ENCODE measurements around the gene C7. TPM values are rescaled to one million over a fixed set of nuclear protein-coding genes. Genes with fewer than 3 reads are reported as not detected.
"Not testable (repeated sequence)": the region's sequence is repeated elsewhere in the genome, so short reads cannot be mapped to it uniquely, and the experiment has no call there.

Gene C7
- 100 to 1,000 TPM in 1 of 4 donors, 10 to 100 TPM in 1, 1 to 10 TPM in 2; 1.1 to 111 (median 12.1) TPM for polyA plus RNA-seq
- long read RNA-seq, donor 1, full-length matches to known transcripts = 4 of 4 reads
- long read RNA-seq, donor 1, partial matches to known transcripts = 0 of 4 reads
- long read RNA-seq, donor 1, other reads (novel, unspliced or antisense) = 0 of 4 reads
- long read RNA-seq, donor 2, full-length matches to known transcripts = 2 of 2 reads
- long read RNA-seq, donor 2, partial matches to known transcripts = 0 of 2 reads
- long read RNA-seq, donor 2, other reads (novel, unspliced or antisense) = 0 of 2 reads
- long read RNA-seq, donor 3, full-length matches to known transcripts = 6 of 21 reads
- long read RNA-seq, donor 3, partial matches to known transcripts = 15 of 21 reads
- long read RNA-seq, donor 3, other reads (novel, unspliced or antisense) = 0 of 21 reads
- long read RNA-seq, donor 4 = 0 reads
- long read RNA-seq, donor 5, partial matches to known transcripts = 0 of 1 reads
- long read RNA-seq, donor 5, other reads (novel, unspliced or antisense) = 0 of 1 reads
- long read RNA-seq, donor 6, full-length matches to known transcripts = 9 of 14 reads
- long read RNA-seq, donor 6, partial matches to known transcripts = 5 of 14 reads
- long read RNA-seq, donor 6, other reads (novel, unspliced or antisense) = 0 of 14 reads
- long read RNA-seq, donor 7, full-length matches to known transcripts = 75 of 131 reads
- long read RNA-seq, donor 7, partial matches to known transcripts = 49 of 131 reads
- long read RNA-seq, donor 7, other reads (novel, unspliced or antisense) = 7 of 131 reads
- long read RNA-seq, donor 8, partial matches to known transcripts = 0 of 1 reads
- long read RNA-seq, donor 8, other reads (novel, unspliced or antisense) = 0 of 1 reads
- long read RNA-seq, donor 9, full-length matches to known transcripts = 1 of 1 reads
- long read RNA-seq, donor 9, partial matches to known transcripts = 0 of 1 reads
- long read RNA-seq, donor 9, other reads (novel, unspliced or antisense) = 0 of 1 reads
- long read RNA-seq, donor 10, full-length matches to known transcripts = 12 of 76 reads
- long read RNA-seq, donor 10, partial matches to known transcripts = 64 of 76 reads
- long read RNA-seq, donor 10, other reads (novel, unspliced or antisense) = 0 of 76 reads

GRCh38 chr5:40909264-40909663 is at the start of gene C7:
TSS of gene C7 (plus strand) at chr5:40909497. CDS start at chr5:40909611, 114 bp downstream.
- WGBS, 3 donors = 5 to 17% (median 11%) methylated on average over 3 of the region's 3 CpGs
- no peaks in the 10 kb centered on the region for H3K27me3 ChIP-seq (ENCODE audit: control insufficient read depth in 3 of 3, insufficient read depth in 3 of 3, low read length in 3 of 3)
- no peaks in the 10 kb centered on the region for H3K9me3 ChIP-seq (ENCODE audit: control insufficient read depth in 2 of 2, insufficient read depth in 1 of 2, low read depth in 1 of 2, low read length in 1 of 2)
- H3K4me1 ChIP-seq (ENCODE audit: control insufficient read depth in 3 of 3, insufficient read depth in 2 of 3, low read depth in 1 of 3, low read length in 2 of 3) = peaks cover 0 to 5% (median 0%) of the 10 kb centered on the region in 3 donors
- H3K36me3 ChIP-seq (ENCODE audit: control insufficient read depth in 3 of 3, insufficient read depth in 2 of 3, low read depth in 1 of 3, low read length in 3 of 3) = no peaks in the 10 kb centered on the region
- H3K4me3 ChIP-seq (ENCODE audit: low read depth in 1 of 3, low read length in 3 of 3) = peak within 1 kb of the TSS in 1 of 3 donors; percentile 17
- H3K27ac ChIP-seq (ENCODE audit: low read depth in 1 of 3, low read length in 2 of 3) = peak within 1 kb of the TSS in 2 of 3 donors; percentile 8 to 58
- DNase-seq = peak; percentile 29 to 40
- no peak for FAIRE-seq

GRCh38 chr5:40860711-40861110 is 48.6 kb upstream of the C7 start:
- FAIRE-seq = no peak
- no peak for DNase-seq
- H3K9me3 ChIP-seq (ENCODE audit: control insufficient read depth in 2 of 2, insufficient read depth in 1 of 2, low read depth in 1 of 2, low read length in 1 of 2) = peaks cover 0 to 17% of the 10 kb centered on the region in 2 donors

GRCh38 chr5:40865004-40865403 is 44.3 kb upstream of the C7 start:
- not testable (repeated sequence) for H3K4me1 ChIP-seq (ENCODE audit: control insufficient read depth in 3 of 3, insufficient read depth in 2 of 3, low read depth in 1 of 3, low read length in 2 of 3); H3K4me3 ChIP-seq (ENCODE audit: low read depth in 1 of 3, low read length in 3 of 3); H3K36me3 ChIP-seq (ENCODE audit: control insufficient read depth in 3 of 3, insufficient read depth in 2 of 3, low read depth in 1 of 3, low read length in 3 of 3); H3K27me3 ChIP-seq (ENCODE audit: control insufficient read depth in 3 of 3, insufficient read depth in 3 of 3, low read length in 3 of 3); H3K27ac ChIP-seq (ENCODE audit: low read depth in 1 of 3, low read length in 2 of 3); FAIRE-seq; DNase-seq
- WGBS, 3 donors = 76 to 89% (median 88%) methylated on average over 5 of the region's 5 CpGs
- peaks cover 0 to 23% of the 10 kb centered on the region in 2 donors for H3K9me3 ChIP-seq (ENCODE audit: control insufficient read depth in 2 of 2, insufficient read depth in 1 of 2, low read depth in 1 of 2, low read length in 1 of 2)

More at GRCh38 chr5:40860711-40861110, 48.6 kb upstream of the C7 start:
- Histone ChIP-seq H3K4me1 (ENCODE audit: control insufficient read depth in 3 of 3, insufficient read depth in 2 of 3, low read depth in 1 of 3, low read length in 2 of 3) (no peaks in the 10 kb centered on the region), H3K4me3 (ENCODE audit: low read depth in 1 of 3, low read length in 3 of 3) (no peak overlapping the region), H3K36me3 (ENCODE audit: control insufficient read depth in 3 of 3, insufficient read depth in 2 of 3, low read depth in 1 of 3, low read length in 3 of 3) (no peaks in the 10 kb centered on the region), H3K27ac (ENCODE audit: low read depth in 1 of 3, low read length in 2 of 3) (no peak overlapping the region), H3K27me3 (ENCODE audit: control insufficient read depth in 3 of 3, insufficient read depth in 3 of 3, low read length in 3 of 3) (no peaks in the 10 kb centered on the region)

GRCh38 chr5:40866844-40867243 is 42.5 kb upstream of the C7 start:
- H3K9me3 ChIP-seq (ENCODE audit: control insufficient read depth in 2 of 2, insufficient read depth in 1 of 2, low read depth in 1 of 2, low read length in 1 of 2) = peaks cover 0 to 23% of the 10 kb centered on the region in 2 donors
- FAIRE-seq (no peak), DNase-seq (no peak)
- 83 to 92% (median 87%) methylated on average over 5 of the region's 5 CpGs for WGBS, 3 donors
- no peak overlapping the region for H3K4me3 ChIP-seq (ENCODE audit: low read depth in 1 of 3, low read length in 3 of 3)
- no peaks in the 10 kb centered on the region for H3K36me3 ChIP-seq (ENCODE audit: control insufficient read depth in 3 of 3, insufficient read depth in 2 of 3, low read depth in 1 of 3, low read length in 3 of 3)
- no peaks in the 10 kb centered on the region for H3K27me3 ChIP-seq (ENCODE audit: control insufficient read depth in 3 of 3, insufficient read depth in 3 of 3, low read length in 3 of 3)
- no peak overlapping the region for H3K27ac ChIP-seq (ENCODE audit: low read depth in 1 of 3, low read length in 2 of 3)
- H3K4me1 ChIP-seq (ENCODE audit: control insufficient read depth in 3 of 3, insufficient read depth in 2 of 3, low read depth in 1 of 3, low read length in 2 of 3) = no peaks in the 10 kb centered on the region

GRCh38 chr5:40869384-40869783 is 39.9 kb upstream of the C7 start:
- DNase-seq (no peak), FAIRE-seq (no peak)
- Histone ChIP-seq H3K4me1 (ENCODE audit: control insufficient read depth in 3 of 3, insufficient read depth in 2 of 3, low read depth in 1 of 3, low read length in 2 of 3) (no peaks in the 10 kb centered on the region), H3K27ac (ENCODE audit: low read depth in 1 of 3, low read length in 2 of 3) (no peak overlapping the region), H3K4me3 (ENCODE audit: low read depth in 1 of 3, low read length in 3 of 3) (no peak overlapping the region), H3K36me3 (ENCODE audit: control insufficient read depth in 3 of 3, insufficient read depth in 2 of 3, low read depth in 1 of 3, low read length in 3 of 3) (no peaks in the 10 kb centered on the region), H3K27me3 (ENCODE audit: control insufficient read depth in 3 of 3, insufficient read depth in 3 of 3, low read length in 3 of 3) (no peaks in the 10 kb centered on the region), H3K9me3 (ENCODE audit: control insufficient read depth in 2 of 2, insufficient read depth in 1 of 2, low read depth in 1 of 2, low read length in 1 of 2) (peaks cover 0 to 15% of the 10 kb centered on the region in 2 donors)
- 78 to 100% (median 90%) methylated on average over 1 of the region's 1 CpG for WGBS, 3 donors

- Histone ChIP-seq H3K36me3 (ENCODE audit: control insufficient read depth in 3 of 3, insufficient read depth in 2 of 3, low read depth in 1 of 3, low read length in 3 of 3) (no peaks in the 10 kb centered on the region), H3K4me1 (ENCODE audit: control insufficient read depth in 3 of 3, insufficient read depth in 2 of 3, low read depth in 1 of 3, low read length in 2 of 3) (no peaks in the 10 kb centered on the region), H3K27me3 (ENCODE audit: control insufficient read depth in 3 of 3, insufficient read depth in 3 of 3, low read length in 3 of 3) (no peaks in the 10 kb centered on the region), H3K9me3 (ENCODE audit: control insufficient read depth in 2 of 2, insufficient read depth in 1 of 2, low read depth in 1 of 2, low read length in 1 of 2) (peaks cover 0 to 2% of the 10 kb centered on the region in 2 donors), H3K27ac (ENCODE audit: low read depth in 1 of 3, low read length in 2 of 3) (no peak overlapping the region), H3K4me3 (ENCODE audit: low read depth in 1 of 3, low read length in 3 of 3) (no peak overlapping the region)
- DNase-seq (no peak), FAIRE-seq (no peak)
- 30 to 63% (median 53%) methylated on average over 4 of the region's 4 CpGs for WGBS, 3 donors
Measured at GRCh38 chr5:40871177-40871576, 38.1 kb upstream of the C7 start.

GRCh38 chr5:40872253-40872652 is 37.0 kb upstream of the C7 start:
- H3K4me3 ChIP-seq (ENCODE audit: low read depth in 1 of 3, low read length in 3 of 3); H3K36me3 ChIP-seq (ENCODE audit: control insufficient read depth in 3 of 3, insufficient read depth in 2 of 3, low read depth in 1 of 3, low read length in 3 of 3); H3K27me3 ChIP-seq (ENCODE audit: control insufficient read depth in 3 of 3, insufficient read depth in 3 of 3, low read length in 3 of 3); H3K27ac ChIP-seq (ENCODE audit: low read depth in 1 of 3, low read length in 2 of 3); FAIRE-seq; H3K9me3 ChIP-seq (ENCODE audit: control insufficient read depth in 2 of 2, insufficient read depth in 1 of 2, low read depth in 1 of 2, low read length in 1 of 2); H3K4me1 ChIP-seq (ENCODE audit: control insufficient read depth in 3 of 3, insufficient read depth in 2 of 3, low read depth in 1 of 3, low read length in 2 of 3); DNase-seq: not testable (repeated sequence)
- WGBS, 3 donors = 87 to 95% (median 93%) methylated on average over 8 of the region's 8 CpGs

- H3K27ac ChIP-seq (ENCODE audit: low read depth in 1 of 3, low read length in 2 of 3) = no peak overlapping the region
- H3K4me3 ChIP-seq (ENCODE audit: low read depth in 1 of 3, low read length in 3 of 3) = no peak overlapping the region
- WGBS, 3 donors = 91 to 95% (median 93%) methylated on average over 3 of the region's 3 CpGs
- H3K36me3 ChIP-seq (ENCODE audit: control insufficient read depth in 3 of 3, insufficient read depth in 2 of 3, low read depth in 1 of 3, low read length in 3 of 3) = no peaks in the 10 kb centered on the region
- DNase-seq = no peak
- peaks cover 0 to 6% of the 10 kb centered on the region in 2 donors for H3K9me3 ChIP-seq (ENCODE audit: control insufficient read depth in 2 of 2, insufficient read depth in 1 of 2, low read depth in 1 of 2, low read length in 1 of 2)
- no peak for FAIRE-seq
- H3K4me1 ChIP-seq (ENCODE audit: control insufficient read depth in 3 of 3, insufficient read depth in 2 of 3, low read depth in 1 of 3, low read length in 2 of 3) = no peaks in the 10 kb centered on the region
- H3K27me3 ChIP-seq (ENCODE audit: control insufficient read depth in 3 of 3, insufficient read depth in 3 of 3, low read length in 3 of 3) = no peaks in the 10 kb centered on the region
Measured at GRCh38 chr5:40873286-40873880, 35.9 kb upstream of the C7 start.
